Common myeloid progenitor, CD34-positive (primary cell): Measurements from ENCODE around the gene LMO7.

ENCODE experiments used
- CTCF ChIA-PET: fragments of 350-600 bp; sonication (Branson Sonifier 250); formaldehyde crosslinking; loops from one replicate; lab custom pipeline; 2021; ENCODE audit warnings: antibody characterized with exemption; lab: Charles Lee
- POLR2A ChIA-PET: fragments of 350-600 bp; sonication (Branson Sonifier 250); formaldehyde crosslinking; loops from one replicate; lab custom pipeline; 2021; ENCODE audit warnings: antibody characterized with exemption; lab: Charles Lee
- DNase-seq, 3 donors: peaks; one replicate each; pipeline versions ENCODE4 v3.0.0 to v3.0.0-alpha.2; 2013
- H3K27ac ChIP-seq, 2 experiments: 1 replicate in 1 of 2; 2 replicates in 1 of 2; pipeline ENCODE4 v1.7.0; 2013; ENCODE audit warnings: inconsistent platforms in 2 of 2, low read length in 2 of 2, mild to moderate bottlenecking in 2 of 2, low read depth in 1 of 2, moderate library complexity in 1 of 2; ENCODE audit not compliant: severe bottlenecking in 2 of 2, insufficient read depth in 1 of 2, poor library complexity in 1 of 2
- H3K27me3 ChIP-seq, 5 experiments: replicated peaks in 2 of 5; 1 replicate in 3 of 5; 2 replicates in 2 of 5; pipeline versions ENCODE4 v1.6.1 to v1.7.0; 2013; ENCODE audit warnings: low read length in 4 of 5, mild to moderate bottlenecking in 2 of 5, moderate library complexity in 2 of 5, inconsistent platforms in 1 of 5; ENCODE audit not compliant: insufficient read depth in 5 of 5, control insufficient read depth in 4 of 5
- H3K36me3 ChIP-seq, 4 experiments: 1 replicate in 2 of 4; 2 replicates in 2 of 4; pipeline versions ENCODE4 v1.6.1 to v1.7.0; 2013; ENCODE audit warnings: low read length in 3 of 4, control low read depth in 1 of 4, mild to moderate bottlenecking in 1 of 4; ENCODE audit not compliant: control insufficient read depth in 4 of 4, insufficient read depth in 4 of 4
- H3K4me1 ChIP-seq, 4 experiments: 1 replicate in 3 of 4; 2 replicates in 1 of 4; pipeline versions ENCODE4 v1.6.1 to v1.7.1; 2013; ENCODE audit warnings: low read length in 3 of 4, mild to moderate bottlenecking in 3 of 4, control low read depth in 1 of 4, inconsistent platforms in 1 of 4, moderate library complexity in 1 of 4; ENCODE audit not compliant: control insufficient read depth in 4 of 4, insufficient read depth in 4 of 4; ENCODE audit errors: control extremely low read depth in 1 of 4
- H3K4me3 ChIP-seq, 7 experiments: 1 replicate in 4 of 7; 2 replicates in 3 of 7; pipeline versions ENCODE4 v1.5.1 to v1.7.0; 2013; ENCODE audit warnings: mild to moderate bottlenecking in 7 of 7, low read length in 6 of 7, moderate library complexity in 6 of 7, inconsistent platforms in 2 of 7, low read depth in 2 of 7, control low read depth in 1 of 7; ENCODE audit not compliant: insufficient read depth in 4 of 7, control insufficient read depth in 1 of 7; ENCODE audit errors: extremely low read depth in 1 of 7
- H3K9me3 ChIP-seq, 5 experiments: 1 replicate in 4 of 5; 2 replicates in 1 of 5; pipeline versions ENCODE4 v1.6.1 to v1.7.1; 2013; ENCODE audit warnings: low read length in 4 of 5, mild to moderate bottlenecking in 2 of 5, inconsistent platforms in 1 of 5, low read depth in 1 of 5, moderate library complexity in 1 of 5; ENCODE audit not compliant: control insufficient read depth in 4 of 5, insufficient read depth in 2 of 5; ENCODE audit errors: control extremely low read depth in 1 of 5
- WGBS: methylation state at CpG from one replicate; pipeline ENCODE4 v1.1.5; 2013; ENCODE audit not compliant: insufficient coverage; 5-methylcytosine and 5-hydroxymethylcytosine counted together

LMO7 gene

GRCh38 chr13:75889427-75889826 is 253.3 kb downstream of the LMO7 start:
- ChIA-PET CTCF (interaction anchor here (1.2 to 6.4 kb wide), 3 partner anchors 12 to 584 kb away, joined by 3 to 39 read pairs (median 3); no protein-coding TSS in a partner anchor), POLR2A (no interaction called here)
- Histone ChIP-seq H3K27ac (no peak overlapping the region), H3K36me3 (no peaks in the 10 kb centered on the region), H3K9me3 (peaks cover 0 to 1% (median 0%) of the 10 kb centered on the region in 5 experiments), H3K4me1 (no peaks in the 10 kb centered on the region), H3K4me3 (no peak overlapping the region), H3K27me3 (no peaks in the 10 kb centered on the region)
- DNase-seq = no peak

GRCh38 chr13:75895168-75895567 is 259.0 kb downstream of the LMO7 start:
- H3K9me3 ChIP-seq = peaks cover 0 to 3% (median 0%) of the 10 kb centered on the region in 5 experiments
- DNase-seq = no peak
- ChIA-PET POLR2A (no interaction called here), CTCF (interaction anchor here (0.7 to 1.5 kb wide), 3 partner anchors 20 to 29 kb away, joined by 3 to 7 read pairs (median 3); no protein-coding TSS in a partner anchor)
- no peak overlapping the region for H3K27ac ChIP-seq
- WGBS = no CpG with 5 or more reads among the region's 3 CpGs
- no peaks in the 10 kb centered on the region for H3K36me3 ChIP-seq
- H3K4me3 ChIP-seq = no peak overlapping the region
- H3K27me3 ChIP-seq = no peaks in the 10 kb centered on the region
- H3K4me1 ChIP-seq = no peaks in the 10 kb centered on the region

GRCh38 chr13:75896271-75896670 is 260.1 kb downstream of the LMO7 start:
- WGBS = no CpG with 5 or more reads among the region's 2 CpGs
- no peaks in the 10 kb centered on the region for H3K4me1 ChIP-seq
- H3K9me3 ChIP-seq = peaks cover 0 to 3% (median 0%) of the 10 kb centered on the region in 5 experiments
- H3K4me3 ChIP-seq = no peak overlapping the region
- no peaks in the 10 kb centered on the region for H3K27me3 ChIP-seq
- POLR2A ChIA-PET = no interaction called here
- no peaks in the 10 kb centered on the region for H3K36me3 ChIP-seq
- H3K27ac ChIP-seq = no peak overlapping the region
- CTCF ChIA-PET = interaction anchor here (0.8 to 1.5 kb wide), 3 partner anchors 22 to 28 kb away, joined by 3 to 4 read pairs (median 3); no protein-coding TSS in a partner anchor
- DNase-seq = no peak

GRCh38 chr13:75897386-75897785 is 261.3 kb downstream of the LMO7 start:
- DNase-seq = peak in 2 of 3 donors; percentile 27 to 50
- Histone ChIP-seq H3K36me3 (no peaks in the 10 kb centered on the region), H3K4me1 (no peaks in the 10 kb centered on the region), H3K4me3 (no peak overlapping the region), H3K9me3 (peaks cover 0 to 3% (median 0%) of the 10 kb centered on the region in 5 experiments), H3K27me3 (no peaks in the 10 kb centered on the region), H3K27ac (no peak overlapping the region)
- ChIA-PET CTCF (interaction anchor here (1.4 kb wide), 1 partner anchor 24 kb away, joined by 4 read pairs; no protein-coding TSS in a partner anchor), POLR2A (no interaction called here)
- whole genome bisulfite sequencing = 0% methylated on average over 1 of the region's 3 CpGs

- Histone ChIP-seq H3K9me3 (peaks cover 0 to 3% (median 0%) of the 10 kb centered on the region in 5 experiments), H3K36me3 (no peaks in the 10 kb centered on the region), H3K27me3 (no peaks in the 10 kb centered on the region), H3K4me3 (no peak overlapping the region), H3K27ac (no peak overlapping the region), H3K4me1 (no peaks in the 10 kb centered on the region)
- no peak for DNase-seq
- 100% methylated on average over 2 of the region's 2 CpGs for WGBS
- ChIA-PET POLR2A (no interaction called here), CTCF (no interaction called here)
Observed at GRCh38 chr13:75901501-75901900, 265.4 kb downstream of the LMO7 start.

GRCh38 chr13:75902166-75903104 is 266.3 kb downstream of the LMO7 start:
- POLR2A ChIA-PET = no interaction called here
- DNase-seq = no peak
- no peak overlapping the region for H3K27ac ChIP-seq
- H3K9me3 ChIP-seq = peaks cover 0 to 3% (median 0%) of the 10 kb centered on the region in 5 experiments
- CTCF ChIA-PET = no interaction called here
- no peaks in the 10 kb centered on the region for H3K27me3 ChIP-seq
- no peaks in the 10 kb centered on the region for H3K36me3 ChIP-seq
- no peak overlapping the region for H3K4me3 ChIP-seq
- no peaks in the 10 kb centered on the region for H3K4me1 ChIP-seq
- 93% methylated on average over 5 of the region's 8 CpGs for WGBS

GRCh38 chr13:75904012-75904411 is 267.9 kb downstream of the LMO7 start:
- no peak overlapping the region for H3K4me3 ChIP-seq
- POLR2A ChIA-PET = no interaction called here
- no peak overlapping the region for H3K27ac ChIP-seq
- no peaks in the 10 kb centered on the region for H3K4me1 ChIP-seq
- WGBS = no CpG with 5 or more reads among the region's 2 CpGs
- peaks cover 0 to 3% (median 0%) of the 10 kb centered on the region in 5 experiments for H3K9me3 ChIP-seq
- no peaks in the 10 kb centered on the region for H3K27me3 ChIP-seq
- CTCF ChIA-PET = interaction anchor here (0.8 kb wide), 1 partner anchor 11 kb away, joined by 5 read pairs; no protein-coding TSS in a partner anchor
- DNase-seq = no peak
- H3K36me3 ChIP-seq = no peaks in the 10 kb centered on the region
